ENCODE data around the gene RHOT2.
"Not testable (repeated sequence)": the region's sequence is repeated elsewhere in the genome, so short reads cannot be mapped to it uniquely, and the experiment has no call there.

The RHOT2 gene

GRCh38 chr16:691242-691641, 23.3 kb downstream of the RHOT2 start:
- H3K4me3 ChIP-seq (ENCODE audit: low read length in 2 of 2), result peak overlapping the region in 1 of 2 donors; percentile 62
- H3K36me3 ChIP-seq (replicated peaks in 1 of 2; ENCODE audit: control insufficient read depth in 2 of 2, insufficient read depth in 2 of 2, low read length in 2 of 2), result peaks cover 13 to 19% of the 10 kb centered on the region in 2 donors
- peaks cover 4 to 13% of the 10 kb centered on the region in 2 donors for H3K4me1 ChIP-seq (ENCODE audit: control insufficient read depth in 2 of 2, insufficient read depth in 1 of 2, low read depth in 1 of 2, low read length in 2 of 2)
- H3K9me3 ChIP-seq (replicated peaks in 1 of 2; ENCODE audit: control insufficient read depth in 2 of 2, insufficient read depth in 1 of 2, low read depth in 1 of 2, low read length in 2 of 2); H3K14ac ChIP-seq (ENCODE audit: low read length); H3K4me2 ChIP-seq (ENCODE audit: insufficient read depth, low read length, poor library complexity, severe bottlenecking); H3K4ac ChIP-seq (ENCODE audit: low read length); H2BK15ac ChIP-seq (ENCODE audit: low read length); H2BK120ac ChIP-seq (ENCODE audit: low read depth, low read length); H3K23ac ChIP-seq (ENCODE audit: low read depth, low read length, poor library complexity); H3K9ac ChIP-seq (ENCODE audit: low read depth, low read length, poor library complexity); H4K91ac ChIP-seq (ENCODE audit: low read depth, low read length, poor library complexity); H3K27ac ChIP-seq (replicated peaks; ENCODE audit: low read length); H2BK5ac ChIP-seq (ENCODE audit: low read length); H2AFZ ChIP-seq (ENCODE audit: low read length); H3K18ac ChIP-seq (ENCODE audit: low read length); H4K8ac ChIP-seq (ENCODE audit: low read depth, low read length); DNase-seq (ENCODE audit: low spot score): not testable (repeated sequence)
- H3K79me1 ChIP-seq (ENCODE audit: low read depth, low read length), result peaks cover 15% of the 10 kb centered on the region
- peak overlapping the region; percentile 53 for H2AK5ac ChIP-seq (ENCODE audit: low read depth, low read length)
- H2BK12ac ChIP-seq (ENCODE audit: low read length), result peak overlapping the region; percentile 0
- H3K27me3 ChIP-seq (ENCODE audit: control insufficient read depth in 3 of 3, insufficient read depth in 3 of 3, low read depth in 1 of 3, low read length in 3 of 3), result peaks cover 10 to 47% (median 28%) of the 10 kb centered on the region in 3 experiments
- no CpG with 5 or more reads among the region's 16 CpGs for WGBS, 2 donors (ENCODE audit: extremely low coverage in 2 of 2, insufficient read length in 2 of 2, insufficient replicate concordance in 1 of 2)

- Histone ChIP-seq H3K4me3 (ENCODE audit: low read length in 2 of 2) (no peak overlapping the region), H3K9ac (ENCODE audit: low read depth, low read length, poor library complexity) (no peak overlapping the region), H2AK5ac (ENCODE audit: low read depth, low read length) (peak overlapping the region; percentile 56), H3K36me3 (replicated peaks in 1 of 2; ENCODE audit: control insufficient read depth in 2 of 2, insufficient read depth in 2 of 2, low read length in 2 of 2) (peaks cover 4 to 6% of the 10 kb centered on the region in 2 donors), H2BK12ac (ENCODE audit: low read length) (no peak overlapping the region), H4K8ac (ENCODE audit: low read depth, low read length) (no peak overlapping the region), H3K9me3 (replicated peaks in 1 of 2; ENCODE audit: control insufficient read depth in 2 of 2, insufficient read depth in 1 of 2, low read depth in 1 of 2, low read length in 2 of 2) (peaks cover 0 to 6% of the 10 kb centered on the region in 2 donors), H3K4ac (ENCODE audit: low read length) (no peak overlapping the region), H3K27ac (replicated peaks; ENCODE audit: low read length) (no peak overlapping the region), H3K18ac (ENCODE audit: low read length) (no peak overlapping the region), H2AFZ (ENCODE audit: low read length) (no peak overlapping the region), H3K14ac (ENCODE audit: low read length) (no peak overlapping the region), H3K27me3 (ENCODE audit: control insufficient read depth in 3 of 3, insufficient read depth in 3 of 3, low read depth in 1 of 3, low read length in 3 of 3) (peaks cover 10 to 57% (median 28%) of the 10 kb centered on the region in 3 experiments), H2BK120ac (ENCODE audit: low read depth, low read length) (no peak overlapping the region), H3K23ac (ENCODE audit: low read depth, low read length, poor library complexity) (no peak overlapping the region), H2BK15ac (ENCODE audit: low read length) (no peak overlapping the region), H2BK5ac (ENCODE audit: low read length) (no peak overlapping the region), H3K4me2 (ENCODE audit: insufficient read depth, low read length, poor library complexity, severe bottlenecking) (no peak overlapping the region), H3K4me1 (ENCODE audit: control insufficient read depth in 2 of 2, insufficient read depth in 1 of 2, low read depth in 1 of 2, low read length in 2 of 2) (peaks cover 4 to 13% of the 10 kb centered on the region in 2 donors), H3K79me1 (ENCODE audit: low read depth, low read length) (peaks cover 15% of the 10 kb centered on the region), H4K91ac (ENCODE audit: low read depth, low read length, poor library complexity) (no peak overlapping the region)
- no peak for DNase-seq (ENCODE audit: low spot score)
- WGBS, 2 donors (ENCODE audit: extremely low coverage in 2 of 2, insufficient read length in 2 of 2, insufficient replicate concordance in 1 of 2), result no CpG with 5 or more reads among the region's 10 CpGs
Measured at GRCh38 chr16:692356-693108, 24.6 kb downstream of the RHOT2 start.

GRCh38 chr16:693364-693763, 25.4 kb downstream of the RHOT2 start:
- Histone ChIP-seq H3K79me1 (ENCODE audit: low read depth, low read length) (peaks cover 11% of the 10 kb centered on the region), H3K27ac (replicated peaks; ENCODE audit: low read length) (no peak overlapping the region), H3K18ac (ENCODE audit: low read length) (peak overlapping the region; percentile 64), H2BK12ac (ENCODE audit: low read length) (peak overlapping the region; percentile 41), H3K4me3 (ENCODE audit: low read length in 2 of 2) (no peak overlapping the region), H2BK120ac (ENCODE audit: low read depth, low read length) (no peak overlapping the region), H4K8ac (ENCODE audit: low read depth, low read length) (no peak overlapping the region), H3K9me3 (replicated peaks in 1 of 2; ENCODE audit: control insufficient read depth in 2 of 2, insufficient read depth in 1 of 2, low read depth in 1 of 2, low read length in 2 of 2) (peaks cover 0 to 6% of the 10 kb centered on the region in 2 donors), H3K36me3 (replicated peaks in 1 of 2; ENCODE audit: control insufficient read depth in 2 of 2, insufficient read depth in 2 of 2, low read length in 2 of 2) (no peaks in the 10 kb centered on the region), H3K14ac (ENCODE audit: low read length) (no peak overlapping the region), H2BK5ac (ENCODE audit: low read length) (peak overlapping the region; percentile 3), H3K4me2 (ENCODE audit: insufficient read depth, low read length, poor library complexity, severe bottlenecking) (no peak overlapping the region), H2BK15ac (ENCODE audit: low read length) (peak overlapping the region; percentile 87), H3K4me1 (ENCODE audit: control insufficient read depth in 2 of 2, insufficient read depth in 1 of 2, low read depth in 1 of 2, low read length in 2 of 2) (peaks cover 4 to 13% of the 10 kb centered on the region in 2 donors), H3K23ac (ENCODE audit: low read depth, low read length, poor library complexity) (peak overlapping the region; percentile 73), H3K9ac (ENCODE audit: low read depth, low read length, poor library complexity) (no peak overlapping the region), H3K4ac (ENCODE audit: low read length) (no peak overlapping the region), H2AK5ac (ENCODE audit: low read depth, low read length) (peak overlapping the region; percentile 56), H2AFZ (ENCODE audit: low read length) (no peak overlapping the region), H3K27me3 (ENCODE audit: control insufficient read depth in 3 of 3, insufficient read depth in 3 of 3, low read depth in 1 of 3, low read length in 3 of 3) (peaks cover 10 to 60% (median 28%) of the 10 kb centered on the region in 3 experiments), H4K91ac (ENCODE audit: low read depth, low read length, poor library complexity) (no peak overlapping the region)
- DNase-seq (ENCODE audit: low spot score), result no peak
- no CpG with 5 or more reads among the region's 22 CpGs for WGBS, 2 donors (ENCODE audit: extremely low coverage in 2 of 2, insufficient read length in 2 of 2, insufficient replicate concordance in 1 of 2)

- H3K23ac ChIP-seq (ENCODE audit: low read depth, low read length, poor library complexity), result no peak overlapping the region
- no peak overlapping the region for H3K14ac ChIP-seq (ENCODE audit: low read length)
- peak overlapping the region; percentile 57 for H3K4me2 ChIP-seq (ENCODE audit: insufficient read depth, low read length, poor library complexity, severe bottlenecking)
- H2BK15ac ChIP-seq (ENCODE audit: low read length), result peak overlapping the region; percentile 87
- H2AFZ ChIP-seq (ENCODE audit: low read length), result no peak overlapping the region
- H2BK120ac ChIP-seq (ENCODE audit: low read depth, low read length), result no peak overlapping the region
- no CpG with 5 or more reads among the region's 37 CpGs for WGBS, 2 donors (ENCODE audit: extremely low coverage in 2 of 2, insufficient read length in 2 of 2, insufficient replicate concordance in 1 of 2)
- H3K9me3 ChIP-seq (replicated peaks in 1 of 2; ENCODE audit: control insufficient read depth in 2 of 2, insufficient read depth in 1 of 2, low read depth in 1 of 2, low read length in 2 of 2), result peaks cover 0 to 6% of the 10 kb centered on the region in 2 donors
- no peak overlapping the region for H3K4ac ChIP-seq (ENCODE audit: low read length)
- H3K18ac ChIP-seq (ENCODE audit: low read length), result peak overlapping the region; percentile 76
- H3K4me3 ChIP-seq (ENCODE audit: low read length in 2 of 2), result peak overlapping the region in 1 of 2 donors; percentile 51
- DNase-seq (ENCODE audit: low spot score), result no peak
- H2BK5ac ChIP-seq (ENCODE audit: low read length), result peak overlapping the region; percentile 3
- no peak overlapping the region for H3K27ac ChIP-seq (replicated peaks; ENCODE audit: low read length)
- H3K36me3 ChIP-seq (replicated peaks in 1 of 2; ENCODE audit: control insufficient read depth in 2 of 2, insufficient read depth in 2 of 2, low read length in 2 of 2), result no peaks in the 10 kb centered on the region
- no peak overlapping the region for H2BK12ac ChIP-seq (ENCODE audit: low read length)
- H2AK5ac ChIP-seq (ENCODE audit: low read depth, low read length), result no peak overlapping the region
- peaks cover 9% of the 10 kb centered on the region for H3K79me1 ChIP-seq (ENCODE audit: low read depth, low read length)
- peaks cover 4 to 13% of the 10 kb centered on the region in 2 donors for H3K4me1 ChIP-seq (ENCODE audit: control insufficient read depth in 2 of 2, insufficient read depth in 1 of 2, low read depth in 1 of 2, low read length in 2 of 2)
- peaks cover 10 to 62% (median 28%) of the 10 kb centered on the region in 3 experiments for H3K27me3 ChIP-seq (ENCODE audit: control insufficient read depth in 3 of 3, insufficient read depth in 3 of 3, low read depth in 1 of 3, low read length in 3 of 3)
- peak overlapping the region; percentile 60 for H3K9ac ChIP-seq (ENCODE audit: low read depth, low read length, poor library complexity)
- H4K91ac ChIP-seq (ENCODE audit: low read depth, low read length, poor library complexity), result no peak overlapping the region
- no peak overlapping the region for H4K8ac ChIP-seq (ENCODE audit: low read depth, low read length)
Measured at GRCh38 chr16:693766-694165, 25.8 kb downstream of the RHOT2 start.

All from neuronal stem cell (in vitro differentiated cells).